Raji (cell line): ENCODE data around the gene TMEM156.

Source experiments
- POLR2A ChIP-seq: IDR thresholded peaks from 2 replicates; pipeline ENCODE4 v1.6.1; 2011; ENCODE audit warnings: low read depth, low read length, control low read depth; ENCODE audit not compliant: insufficient read depth

Gene TMEM156

GRCh38 chr4:38980903-38981676, 51.1 kb downstream of the TMEM156 start:
- TF ChIP-seq POLR2A = no peak

DNA sequence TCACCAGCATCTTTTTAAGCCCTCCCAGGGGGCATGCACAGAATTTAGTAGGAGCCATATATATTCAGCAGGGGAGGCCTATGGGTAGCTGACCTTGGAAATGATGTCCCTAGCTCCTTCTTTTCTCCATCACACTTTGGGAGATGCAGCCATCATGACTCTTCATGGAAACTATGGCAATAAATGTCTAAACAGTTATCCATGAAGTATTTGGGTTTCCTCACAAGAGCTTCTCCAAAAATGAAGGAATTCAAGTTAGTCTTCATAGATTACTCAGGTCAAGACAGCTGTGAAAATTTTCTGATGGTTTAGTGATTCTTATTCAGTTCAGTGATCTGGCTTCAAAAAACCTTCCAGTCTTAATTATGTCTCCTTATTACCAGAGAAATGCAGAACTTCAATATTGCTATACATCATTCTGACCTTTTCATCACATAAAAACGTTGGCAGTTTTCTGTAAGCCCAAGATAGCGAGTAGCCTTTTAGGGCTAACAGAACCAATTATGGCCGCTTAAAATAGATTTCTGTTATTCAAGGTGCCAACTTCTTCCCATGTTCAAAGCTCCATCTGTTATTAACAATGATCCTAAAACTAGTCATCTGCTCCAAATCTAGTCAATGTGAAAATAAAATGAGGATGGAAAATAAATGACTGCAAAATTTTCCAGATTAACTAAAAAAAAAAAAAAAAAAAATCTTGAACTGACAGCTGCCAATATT, 52.5 kb downstream of the TMEM156 start:
- no peak for TF ChIP-seq POLR2A

DNA sequence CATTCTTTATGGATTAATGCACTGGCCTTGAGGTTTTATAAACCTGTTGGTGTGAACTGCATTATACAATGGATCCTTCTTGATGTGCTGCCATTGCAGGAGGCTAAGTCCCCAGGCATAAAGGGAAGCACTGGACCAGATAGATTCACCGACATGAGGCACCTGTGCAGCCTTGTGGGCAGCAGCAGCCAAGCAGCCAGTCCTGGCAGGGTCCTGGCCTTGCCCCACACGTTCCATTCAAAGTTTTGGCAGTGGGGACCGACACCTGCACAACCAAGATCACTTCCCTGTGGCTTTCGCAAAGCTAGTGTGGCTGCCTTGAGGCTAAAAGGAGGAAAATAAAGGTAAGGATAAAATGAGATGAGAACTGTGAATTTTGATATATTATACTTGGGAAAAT, 53.1 kb downstream of the TMEM156 start:
- no peak for TF ChIP-seq POLR2A

DNA sequence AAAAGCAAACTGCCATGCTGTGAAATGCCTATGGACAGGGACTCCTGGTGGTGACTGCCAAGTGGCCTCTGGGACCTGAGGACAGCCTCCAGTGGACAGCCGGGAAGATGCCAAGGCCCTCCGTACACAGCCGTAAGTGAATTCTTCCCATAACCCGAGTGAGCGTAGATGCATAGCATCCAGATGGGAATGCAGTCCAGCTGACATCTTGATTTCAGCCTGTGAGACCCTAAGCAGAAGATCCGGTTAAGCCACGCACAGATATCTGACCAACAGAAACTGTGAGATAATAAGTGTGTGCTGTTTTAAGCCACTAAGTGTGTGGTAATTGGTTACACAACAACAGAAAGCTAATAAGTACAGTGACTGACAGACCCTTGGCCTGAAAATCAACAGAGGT, 55.9 kb downstream of the TMEM156 start:
- TF ChIP-seq POLR2A = no peak

DNA sequence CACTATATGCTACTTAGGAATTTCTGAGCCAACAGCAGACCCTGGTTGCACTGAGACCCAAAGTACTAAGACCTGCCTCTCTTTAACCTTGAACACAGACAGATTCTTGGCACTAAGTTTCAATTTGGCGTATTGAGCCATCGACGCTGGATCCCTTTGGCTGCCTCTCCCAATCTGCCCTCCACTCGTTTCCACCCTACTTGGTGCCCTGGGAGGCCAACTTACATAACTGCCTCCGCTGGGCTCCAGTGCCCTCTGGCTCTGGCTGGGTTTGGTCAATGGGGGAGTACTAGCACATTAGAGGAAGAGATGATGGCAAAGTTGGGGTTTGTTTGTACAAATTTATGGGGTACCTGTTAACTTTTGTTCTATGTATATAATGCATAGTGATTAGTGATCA, 63.5 kb downstream of the TMEM156 start:
- no peak for TF ChIP-seq POLR2A

GRCh38 chr4:38967260-38968095, 64.7 kb downstream of the TMEM156 start:
- no peak for TF ChIP-seq POLR2A

- TF ChIP-seq POLR2A = no peak
Measured at GRCh38 chr4:38965866-38966265, 66.3 kb downstream of the TMEM156 start.

GRCh38 chr4:38964942-38965775, 67.0 kb downstream of the TMEM156 start:
- TF ChIP-seq POLR2A = no peak

DNA sequence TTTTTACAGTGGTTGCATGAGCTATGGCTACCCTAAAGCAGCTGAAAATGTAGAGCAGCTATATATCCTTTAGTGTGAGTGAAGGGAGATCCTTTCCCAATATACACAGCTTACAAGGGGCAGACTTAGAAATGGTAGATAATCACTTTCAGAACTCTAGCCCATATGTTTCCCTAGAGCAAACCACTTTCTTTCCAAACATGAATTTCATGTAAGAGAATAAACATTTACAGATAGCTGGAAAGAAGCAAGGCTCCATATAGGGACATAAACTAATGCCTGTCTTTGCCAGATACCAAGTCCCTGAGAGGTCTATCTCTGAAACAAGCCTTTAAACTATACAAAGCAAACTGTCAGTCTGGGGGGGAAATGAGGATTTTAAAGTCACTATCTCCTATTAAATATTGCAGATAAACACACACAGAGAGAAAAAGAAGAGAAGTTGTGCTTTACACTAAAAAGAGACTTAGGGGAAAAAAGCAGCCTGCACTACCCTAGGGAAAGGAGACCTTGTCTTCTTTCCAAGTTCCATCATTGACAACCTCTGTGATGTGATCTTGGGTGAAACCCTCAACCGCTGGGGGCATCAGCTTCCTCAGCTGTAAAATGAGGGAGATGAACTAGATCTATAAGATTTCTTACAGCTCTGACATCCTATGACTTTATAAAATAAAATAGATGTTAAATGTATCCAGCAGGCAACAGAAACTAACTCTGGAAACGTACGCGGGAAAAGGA, 73.6 kb downstream of the TMEM156 start:
- no peak for TF ChIP-seq POLR2A

DNA sequence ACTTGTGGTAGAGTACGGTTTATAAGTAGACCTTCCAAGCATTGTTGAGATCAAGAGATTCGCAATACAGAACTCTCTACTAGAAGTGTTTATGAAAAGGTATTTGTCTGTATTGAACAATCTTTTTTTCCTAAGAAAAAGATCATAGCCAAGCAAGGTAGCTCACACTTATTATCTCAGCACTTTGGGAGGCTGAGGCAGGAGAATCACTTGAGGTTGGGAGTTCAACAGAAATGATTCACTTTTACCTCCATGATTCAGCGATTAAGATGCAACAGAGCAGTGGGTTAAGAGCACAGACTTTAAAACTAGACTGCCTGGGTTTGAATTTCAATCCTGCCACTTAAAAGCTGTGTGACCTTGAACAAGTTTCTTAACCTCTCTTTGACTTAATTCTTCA, 74.3 kb downstream of the TMEM156 start:
- TF ChIP-seq POLR2A = no peak

GRCh38 chr4:38957261-38957815, 74.9 kb downstream of the TMEM156 start:
- TF ChIP-seq POLR2A = no peak

- no peak for TF ChIP-seq POLR2A
Measured at GRCh38 chr4:38955957-38956356, 76.3 kb downstream of the TMEM156 start.

GRCh38 chr4:38954727-38955126, 77.5 kb downstream of the TMEM156 start:
- TF ChIP-seq POLR2A = no peak

- no peak for TF ChIP-seq POLR2A
Measured at GRCh38 chr4:38952017-38952416, 80.2 kb downstream of the TMEM156 start.

DNA sequence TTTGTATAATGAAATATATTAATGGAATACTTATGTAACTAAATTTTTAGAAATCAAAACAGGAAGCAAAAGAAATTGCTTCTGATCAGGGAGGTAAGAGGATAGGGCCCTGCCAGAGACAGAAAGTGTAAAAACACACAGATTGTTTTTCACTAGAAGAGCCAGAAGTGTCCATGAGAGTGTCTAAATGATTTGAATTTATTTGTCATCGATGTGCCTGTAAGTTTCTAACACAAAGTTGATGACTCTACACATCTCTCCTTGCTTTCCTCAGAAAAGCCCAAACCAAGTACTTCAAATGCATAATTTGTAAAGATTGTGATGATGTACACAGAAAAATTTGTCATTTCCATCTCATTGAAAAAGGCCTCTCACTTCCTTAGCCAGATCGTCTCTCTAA, 80.6 kb downstream of the TMEM156 start:
- no peak for TF ChIP-seq POLR2A
